Measurements from ENCODE around the gene IL17B. TPM values are rescaled to one million over a fixed set of nuclear protein-coding genes. Genes with fewer than 3 reads are reported as not detected.

IL17B gene
- total RNA-seq, 1 experiment from 2014 or later: not detected

DNA sequence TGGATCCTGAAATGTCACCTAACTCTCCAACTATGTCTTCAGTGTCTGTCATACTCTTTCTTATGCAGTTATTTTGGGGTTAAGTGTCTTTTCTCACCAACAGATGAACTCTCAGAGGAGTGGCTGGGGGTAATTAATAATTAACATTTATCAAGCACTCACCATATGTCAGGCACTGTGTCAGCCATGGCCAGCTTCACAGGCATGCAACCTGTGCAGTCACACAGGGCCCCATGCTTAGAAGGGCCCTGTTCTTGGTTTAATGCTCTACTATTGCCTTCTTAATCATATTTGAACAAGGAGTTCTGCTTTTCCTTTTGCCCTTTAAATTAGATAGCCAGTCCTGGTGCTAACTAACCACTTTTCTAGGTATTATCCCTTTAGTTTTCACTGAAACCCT is 37.2 kb downstream of the IL17B start:
- no TSS peak for BruUV-seq (replicated peaks)
- Mint-ChIP-seq H3K27ac (ENCODE audit: low read depth, unreplicated experiment) (no peak overlapping the region), H3K36me3 (ENCODE audit: insufficient read depth, unreplicated experiment) (peaks cover 4% of the 10 kb centered on the region), H3K4me1 (ENCODE audit: insufficient read depth, unreplicated experiment) (peaks cover 8% of the 10 kb centered on the region), H3K9me3 (ENCODE audit: unreplicated experiment) (no peaks in the 10 kb centered on the region), H3K4me3 (ENCODE audit: unreplicated experiment) (no peak overlapping the region), H3K27me3 (ENCODE audit: insufficient read depth, unreplicated experiment) (no peaks in the 10 kb centered on the region)
- intact Hi-C loops (cut with micrococcal nuclease): no loop called here
- ChIA-PET POLR2A (interaction anchor here (6.2 to 7.4 kb wide), 3 partner anchors 15 to 21 kb away, joined by 134 to 213 read pairs (median 140); partner anchors contain the start of gene PCYOX1L), CTCF (interaction anchor here (0.6 to 46.8 kb wide), 11 partner anchors 10 to 617 kb away, joined by 3 to 1231 read pairs (median 5); partner anchors contain the start of gene PCYOX1L)
- TF ChIP-seq CTCF (IDR thresholded peaks at IDR 0.05; ENCODE audit: unreplicated experiment): no peak
- DNase-seq (ENCODE audit: unreplicated experiment): no peak

DNA sequence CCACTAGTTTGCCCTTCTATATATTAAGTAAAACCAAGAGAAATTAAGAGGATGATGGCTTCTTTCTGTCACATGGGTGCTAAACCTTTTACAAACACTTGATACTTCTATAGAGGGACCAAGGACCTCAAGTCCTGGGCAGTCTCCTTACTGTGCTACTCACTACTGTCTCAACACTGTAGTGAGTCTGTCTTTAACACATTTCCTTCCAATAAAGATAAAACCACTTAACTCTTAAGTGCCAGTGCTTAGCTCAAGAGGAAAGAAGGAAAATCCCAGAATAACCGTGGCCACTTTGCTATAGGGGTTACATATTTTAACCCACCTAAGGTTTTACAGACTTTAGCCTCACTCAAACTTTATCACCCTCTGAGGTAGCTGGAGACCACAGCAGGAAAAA is 38.2 kb downstream of the IL17B start:
- no peaks in the 10 kb centered on the region for H3K9me3 Mint-ChIP-seq (ENCODE audit: unreplicated experiment)
- ChIA-PET CTCF (interaction anchor here (1.5 to 46.8 kb wide), 4 partner anchors 17 to 30 kb away, joined by 4 to 1231 read pairs (median 17); partner anchors contain the start of gene PCYOX1L), POLR2A (interaction anchor here (0.7 to 7.4 kb wide), 4 partner anchors 16 to 34 kb away, joined by 3 to 140 read pairs (median 78); partner anchors contain the start of gene PCYOX1L)
- no peak for TF ChIP-seq CTCF (IDR thresholded peaks at IDR 0.05; ENCODE audit: unreplicated experiment)
- intact Hi-C loops (cut with micrococcal nuclease): no loop called here
- DNase-seq (ENCODE audit: unreplicated experiment): no peak
- peaks cover 6% of the 10 kb centered on the region for H3K4me1 Mint-ChIP-seq (ENCODE audit: insufficient read depth, unreplicated experiment)
- no peaks in the 10 kb centered on the region for H3K27me3 Mint-ChIP-seq (ENCODE audit: insufficient read depth, unreplicated experiment)
- H3K36me3 Mint-ChIP-seq (ENCODE audit: insufficient read depth, unreplicated experiment): no peaks in the 10 kb centered on the region
- no peak overlapping the region for H3K27ac Mint-ChIP-seq (ENCODE audit: low read depth, unreplicated experiment)
- no peak overlapping the region for H3K4me3 Mint-ChIP-seq (ENCODE audit: unreplicated experiment)
- no TSS peak for BruUV-seq (replicated peaks)

GRCh38 chr5:149338364-149338763 is 40.7 kb downstream of the IL17B start:
- ChIA-PET POLR2A (interaction anchor here (1.5 to 3.4 kb wide), 2 partner anchors 14 to 17 kb away, joined by 7 to 21 read pairs; no protein-coding TSS in a partner anchor), CTCF (interaction anchor here (0.7 to 46.8 kb wide), 4 partner anchors 21 to 96 kb away, joined by 3 to 1231 read pairs (median 4); no protein-coding TSS in a partner anchor)
- Mint-ChIP-seq H3K4me3 (ENCODE audit: unreplicated experiment) (no peak overlapping the region), H3K4me1 (ENCODE audit: insufficient read depth, unreplicated experiment) (no peaks in the 10 kb centered on the region), H3K27me3 (ENCODE audit: insufficient read depth, unreplicated experiment) (no peaks in the 10 kb centered on the region), H3K9me3 (ENCODE audit: unreplicated experiment) (no peaks in the 10 kb centered on the region), H3K36me3 (ENCODE audit: insufficient read depth, unreplicated experiment) (no peaks in the 10 kb centered on the region), H3K27ac (ENCODE audit: low read depth, unreplicated experiment) (no peak overlapping the region)
- DNase-seq (ENCODE audit: unreplicated experiment): no peak
- intact Hi-C loops (cut with micrococcal nuclease): no loop called here
- TF ChIP-seq CTCF (IDR thresholded peaks at IDR 0.05; ENCODE audit: unreplicated experiment): no peak
- BruUV-seq (replicated peaks): no TSS peak

DNA sequence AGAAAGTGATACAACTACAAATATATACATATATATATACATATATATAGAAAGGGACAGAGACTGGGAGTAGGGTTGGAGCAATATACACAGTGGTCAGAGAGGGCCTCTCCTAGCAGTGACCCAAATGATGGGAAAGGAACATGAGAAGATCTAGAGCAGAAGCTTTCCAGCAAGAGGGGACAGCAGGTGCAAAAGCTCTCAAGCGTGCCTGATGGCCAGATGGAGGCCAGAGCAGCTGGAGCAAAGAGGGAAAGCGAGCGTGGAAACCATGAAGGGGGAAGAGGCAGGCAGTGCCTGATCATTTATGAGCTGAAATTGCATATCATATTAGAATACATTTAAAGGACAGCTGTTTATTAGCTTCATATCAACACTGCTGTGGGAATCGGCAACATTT is 41.4 kb downstream of the IL17B start:
- BruUV-seq (replicated peaks): no TSS peak
- H3K9me3 Mint-ChIP-seq (ENCODE audit: unreplicated experiment): no peaks in the 10 kb centered on the region
- no peak for TF ChIP-seq CTCF (IDR thresholded peaks at IDR 0.05; ENCODE audit: unreplicated experiment)
- H3K36me3 Mint-ChIP-seq (ENCODE audit: insufficient read depth, unreplicated experiment): no peaks in the 10 kb centered on the region
- no peak overlapping the region for H3K4me3 Mint-ChIP-seq (ENCODE audit: unreplicated experiment)
- intact Hi-C loops (cut with micrococcal nuclease): no loop called here
- no peaks in the 10 kb centered on the region for H3K4me1 Mint-ChIP-seq (ENCODE audit: insufficient read depth, unreplicated experiment)
- DNase-seq (ENCODE audit: unreplicated experiment): no peak
- H3K27ac Mint-ChIP-seq (ENCODE audit: low read depth, unreplicated experiment): no peak overlapping the region
- no peaks in the 10 kb centered on the region for H3K27me3 Mint-ChIP-seq (ENCODE audit: insufficient read depth, unreplicated experiment)
- ChIA-PET CTCF (interaction anchor here (0.6 to 46.8 kb wide), 5 partner anchors 21 to 205 kb away, joined by 3 to 1231 read pairs (median 4); no protein-coding TSS in a partner anchor), POLR2A (interaction anchor here (3.4 kb wide), 1 partner anchor 13 kb away, joined by 21 read pairs; no protein-coding TSS in a partner anchor)

All from MCF 10A (cell line).